Measurements from ENCODE around the gene SMAD6.

The SMAD6 gene

DNA sequence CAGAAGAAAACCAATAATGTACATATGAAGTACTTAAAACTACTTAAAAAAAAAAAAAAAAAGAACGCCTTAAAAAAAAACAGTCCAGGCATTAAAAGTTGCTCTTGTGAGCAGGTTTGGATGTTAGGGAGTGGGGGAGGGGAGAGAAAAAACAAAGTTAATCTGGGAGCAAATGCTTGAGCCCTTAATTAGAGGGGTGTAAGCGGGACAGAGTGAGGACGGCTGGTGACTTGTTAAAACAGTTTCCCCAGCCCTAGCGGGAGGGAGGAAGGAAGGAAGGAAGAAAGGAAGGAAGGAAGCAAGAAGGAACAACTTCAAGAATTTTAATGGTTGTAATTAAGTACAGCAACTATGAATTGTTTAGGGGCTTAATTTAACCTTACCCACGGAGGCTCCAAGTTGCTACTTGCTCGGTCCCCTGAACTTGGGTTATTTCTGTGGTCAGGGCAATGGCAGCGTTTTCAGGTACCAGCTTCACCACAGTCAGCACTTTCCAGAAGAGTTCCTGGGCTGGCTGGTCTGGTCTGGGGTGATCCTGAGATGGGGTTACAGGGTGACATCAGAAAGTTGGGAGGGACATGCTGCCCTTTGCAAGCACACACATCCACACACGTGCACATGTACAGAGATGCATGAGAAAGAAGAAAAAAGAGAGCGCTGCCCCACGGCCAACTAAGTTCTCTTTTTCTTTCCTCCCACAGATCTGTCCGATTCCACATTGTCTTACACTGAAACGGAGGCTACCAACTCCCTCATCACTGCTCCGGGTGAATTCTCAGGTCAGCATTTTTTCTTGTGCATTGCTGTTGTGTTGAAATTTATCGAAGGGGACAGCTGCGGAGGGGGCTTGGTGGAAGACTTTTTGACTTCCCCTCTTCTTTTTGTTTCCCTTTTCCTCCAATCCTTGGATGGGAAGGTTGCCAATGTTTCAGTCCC, 14.0 kb downstream of the SMAD6 start:
- H3K9me2 ChIP-seq (replicated peaks; ENCODE audit: low read depth, low read length) = no peaks in the 10 kb centered on the region
- TF ChIP-seq, protein P1, sequence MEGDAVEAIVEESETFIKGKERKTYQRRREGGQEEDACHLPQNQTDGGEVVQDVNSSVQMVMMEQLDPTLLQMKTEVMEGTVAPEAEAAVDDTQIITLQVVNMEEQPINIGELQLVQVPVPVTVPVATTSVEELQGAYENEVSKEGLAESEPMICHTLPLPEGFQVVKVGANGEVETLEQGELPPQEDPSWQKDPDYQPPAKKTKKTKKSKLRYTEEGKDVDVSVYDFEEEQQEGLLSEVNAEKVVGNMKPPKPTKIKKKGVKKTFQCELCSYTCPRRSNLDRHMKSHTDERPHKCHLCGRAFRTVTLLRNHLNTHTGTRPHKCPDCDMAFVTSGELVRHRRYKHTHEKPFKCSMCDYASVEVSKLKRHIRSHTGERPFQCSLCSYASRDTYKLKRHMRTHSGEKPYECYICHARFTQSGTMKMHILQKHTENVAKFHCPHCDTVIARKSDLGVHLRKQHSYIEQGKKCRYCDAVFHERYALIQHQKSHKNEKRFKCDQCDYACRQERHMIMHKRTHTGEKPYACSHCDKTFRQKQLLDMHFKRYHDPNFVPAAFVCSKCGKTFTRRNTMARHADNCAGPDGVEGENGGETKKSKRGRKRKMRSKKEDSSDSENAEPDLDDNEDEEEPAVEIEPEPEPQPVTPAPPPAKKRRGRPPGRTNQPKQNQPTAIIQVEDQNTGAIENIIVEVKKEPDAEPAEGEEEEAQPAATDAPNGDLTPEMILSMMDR (conservative IDR thresholded peaks at IDR 0.05; ENCODE audit: low read length) = no peak
- no peak for TF ChIP-seq EZH2phosphoT487 (IDR thresholded peaks at IDR 0.05; ENCODE audit: borderline replicate concordance)
- no peaks in the 10 kb centered on the region for H3K27me3 ChIP-seq (ENCODE audit: insufficient read depth, low read length, poor library complexity, severe bottlenecking)
- no peaks in the 10 kb centered on the region for H3K79me2 ChIP-seq (ENCODE audit: insufficient read depth, low read length)
- no peaks in the 10 kb centered on the region for H4K20me1 ChIP-seq (ENCODE audit: insufficient read depth, low read length, poor library complexity, severe bottlenecking)
- H3K4me1 ChIP-seq (ENCODE audit: insufficient read depth, low read length, poor library complexity, severe bottlenecking) = peaks cover 9% of the 10 kb centered on the region
- no peak overlapping the region for H3K4me2 ChIP-seq (ENCODE audit: low read depth, low read length, poor library complexity, severe bottlenecking)
- H3F3A ChIP-seq (ENCODE audit: low read depth) = no peaks in the 10 kb centered on the region
- H3K36me3 ChIP-seq (ENCODE audit: insufficient read depth, low read length) = no peaks in the 10 kb centered on the region
- no peaks in the 10 kb centered on the region for H3K9me3 ChIP-seq (ENCODE audit: insufficient read depth, low read depth, low read length)
- no peak overlapping the region for H3K9ac ChIP-seq (ENCODE audit: low read depth, low read length, poor library complexity, severe bottlenecking)
- H2AFZ ChIP-seq (ENCODE audit: low read length) = no peak overlapping the region
- no peak overlapping the region for H3K4me3 ChIP-seq (ENCODE audit: low read length, poor library complexity, severe bottlenecking)

DNA sequence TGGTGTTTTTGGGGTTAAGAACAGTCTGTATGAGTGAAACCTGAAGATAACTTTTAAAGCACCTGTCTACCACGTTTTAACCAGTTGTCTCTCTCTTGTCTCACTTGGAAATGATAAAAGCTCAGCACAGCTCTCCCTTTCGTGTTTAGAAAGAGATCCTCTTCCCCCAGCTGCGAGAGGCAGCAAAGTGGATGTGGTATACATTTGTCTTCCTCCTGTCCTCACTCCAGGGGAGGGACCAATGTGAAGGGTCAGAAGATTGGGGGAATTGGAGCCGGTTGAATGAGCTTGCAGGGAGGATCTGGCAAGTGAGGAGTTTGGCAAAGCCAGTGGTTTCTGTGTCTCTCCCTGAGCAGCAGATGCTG, 14.6 kb downstream of the SMAD6 start:
- Histone ChIP-seq H3K4me3 (ENCODE audit: low read length, poor library complexity, severe bottlenecking) (no peak overlapping the region), H4K20me1 (ENCODE audit: insufficient read depth, low read length, poor library complexity, severe bottlenecking) (no peaks in the 10 kb centered on the region), H3K27me3 (ENCODE audit: insufficient read depth, low read length, poor library complexity, severe bottlenecking) (no peaks in the 10 kb centered on the region), H3K4me2 (ENCODE audit: low read depth, low read length, poor library complexity, severe bottlenecking) (no peak overlapping the region), H3F3A (ENCODE audit: low read depth) (no peaks in the 10 kb centered on the region), H3K36me3 (ENCODE audit: insufficient read depth, low read length) (no peaks in the 10 kb centered on the region), H3K9ac (ENCODE audit: low read depth, low read length, poor library complexity, severe bottlenecking) (no peak overlapping the region), H3K9me3 (ENCODE audit: insufficient read depth, low read depth, low read length) (no peaks in the 10 kb centered on the region), H3K79me2 (ENCODE audit: insufficient read depth, low read length) (no peaks in the 10 kb centered on the region), H3K9me2 (replicated peaks; ENCODE audit: low read depth, low read length) (no peaks in the 10 kb centered on the region), H3K4me1 (ENCODE audit: insufficient read depth, low read length, poor library complexity, severe bottlenecking) (peaks cover 9% of the 10 kb centered on the region), H2AFZ (ENCODE audit: low read length) (no peak overlapping the region)
- TF ChIP-seq EZH2phosphoT487 (IDR thresholded peaks at IDR 0.05; ENCODE audit: borderline replicate concordance) = no peak
- TF ChIP-seq, protein P1 (conservative IDR thresholded peaks at IDR 0.05; ENCODE audit: low read length) = no peak

DNA sequence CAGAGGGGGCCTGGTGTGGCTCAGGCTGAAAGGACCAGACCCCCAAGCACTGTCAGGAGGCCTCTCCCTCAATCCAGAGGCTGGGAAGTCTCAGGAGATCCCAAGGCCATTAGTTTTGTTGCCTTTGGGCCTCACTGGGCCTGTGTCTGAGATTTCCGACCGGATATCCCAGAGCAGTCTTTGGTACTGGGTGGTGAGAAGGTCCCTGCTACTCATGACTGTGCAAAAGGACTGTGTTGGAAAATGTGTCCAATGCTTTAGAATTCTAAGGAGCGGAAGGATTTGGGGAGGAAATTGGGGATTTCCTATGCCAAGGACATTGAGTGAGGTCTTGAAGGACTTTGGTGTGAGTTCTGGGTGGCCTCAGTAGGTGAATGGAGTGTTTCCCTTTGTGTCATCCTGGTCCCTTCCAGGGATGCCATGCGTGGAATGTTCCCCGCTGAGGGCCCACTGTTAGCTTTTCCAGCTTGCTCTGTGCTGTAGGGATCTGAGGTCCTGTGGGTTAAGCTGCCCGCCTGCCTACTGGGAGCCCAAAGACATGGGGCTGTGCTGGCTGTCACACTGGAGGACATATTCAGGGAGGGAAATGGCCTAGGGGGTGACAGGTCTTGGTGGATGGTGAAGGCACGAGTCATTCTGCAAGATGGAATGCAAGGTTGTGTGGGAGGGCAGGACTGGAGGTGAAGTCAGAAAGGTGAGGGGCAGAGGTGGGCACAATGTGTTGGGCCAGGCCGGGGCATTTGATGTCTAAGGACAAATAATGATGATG, 16.4 kb downstream of the SMAD6 start:
- no peak overlapping the region for H2AFZ ChIP-seq (ENCODE audit: low read length)
- TF ChIP-seq, protein P1 (conservative IDR thresholded peaks at IDR 0.05; ENCODE audit: low read length) = no peak
- TF ChIP-seq EZH2phosphoT487 (IDR thresholded peaks at IDR 0.05; ENCODE audit: borderline replicate concordance) = no peak
- H3K4me1 ChIP-seq (ENCODE audit: insufficient read depth, low read length, poor library complexity, severe bottlenecking) = peaks cover 9% of the 10 kb centered on the region
- no peaks in the 10 kb centered on the region for H4K20me1 ChIP-seq (ENCODE audit: insufficient read depth, low read length, poor library complexity, severe bottlenecking)
- H3K9me3 ChIP-seq (ENCODE audit: insufficient read depth, low read depth, low read length) = no peaks in the 10 kb centered on the region
- H3K4me3 ChIP-seq (ENCODE audit: low read length, poor library complexity, severe bottlenecking) = no peak overlapping the region
- H3K4me2 ChIP-seq (ENCODE audit: low read depth, low read length, poor library complexity, severe bottlenecking) = no peak overlapping the region
- no peaks in the 10 kb centered on the region for H3F3A ChIP-seq (ENCODE audit: low read depth)
- no peaks in the 10 kb centered on the region for H3K9me2 ChIP-seq (replicated peaks; ENCODE audit: low read depth, low read length)
- H3K27me3 ChIP-seq (ENCODE audit: insufficient read depth, low read length, poor library complexity, severe bottlenecking) = no peaks in the 10 kb centered on the region
- H3K36me3 ChIP-seq (ENCODE audit: insufficient read depth, low read length) = no peaks in the 10 kb centered on the region
- no peak overlapping the region for H3K9ac ChIP-seq (ENCODE audit: low read depth, low read length, poor library complexity, severe bottlenecking)
- H3K79me2 ChIP-seq (ENCODE audit: insufficient read depth, low read length) = no peaks in the 10 kb centered on the region
